H9 (cell line): ENCODE measurements around the gene ZNF260. TPM values are rescaled to one million over a fixed set of nuclear protein-coding genes. Genes with fewer than 3 reads are reported as not detected.
A peak's percentile ranks its signal among the peaks of the same experiment; 100 is the strongest.

Source experiments
- DNase-seq: peaks from one replicate; pipeline ENCODE4 v3.0.0-alpha.2; 2017
- H2AFZ ChIP-seq: one replicate; pipeline ENCODE4 v1.6.1; 2013; ENCODE audit warnings: mild to moderate bottlenecking, low read length, control low read depth, moderate library complexity
- H2AK5ac ChIP-seq: 2 replicates; pipeline ENCODE4 v1.6.1; 2013; ENCODE audit warnings: low read length, control low read depth, mixed read lengths; ENCODE audit not compliant: insufficient read length
- H2BK120ac ChIP-seq: one replicate; pipeline ENCODE4 v1.6.1; 2013; ENCODE audit warnings: low read depth, mild to moderate bottlenecking, low read length, control low read depth, inconsistent platforms; ENCODE audit not compliant: poor library complexity, severe bottlenecking
- H2BK12ac ChIP-seq: 2 replicates; pipeline ENCODE4 v1.6.1; 2013; ENCODE audit warnings: low read length, control low read depth, mixed read lengths, low read depth; ENCODE audit not compliant: insufficient read length
- H2BK15ac ChIP-seq: 2 replicates; pipeline ENCODE4 v1.6.1; 2013; ENCODE audit warnings: low read depth, low read length, control low read depth
- H2BK20ac ChIP-seq: one replicate; pipeline ENCODE4 v1.6.1; 2013; ENCODE audit warnings: low read depth, mild to moderate bottlenecking, low read length, control low read depth, inconsistent platforms; ENCODE audit not compliant: poor library complexity, severe bottlenecking
- H2BK5ac ChIP-seq: 2 replicates; pipeline ENCODE4 v1.6.1; 2013; ENCODE audit warnings: low read length, control low read depth, mixed read lengths; ENCODE audit not compliant: insufficient read length
- H3K14ac ChIP-seq: 2 replicates; pipeline ENCODE4 v1.6.1; 2013; ENCODE audit warnings: low read length, control low read depth; ENCODE audit not compliant: insufficient read depth
- H3K18ac ChIP-seq: 2 replicates; pipeline ENCODE4 v1.6.1; 2013; ENCODE audit warnings: low read depth, mild to moderate bottlenecking, mixed read lengths, low read length, control low read depth; ENCODE audit not compliant: insufficient read length
- H3K23ac ChIP-seq: 2 replicates; pipeline ENCODE4 v1.6.1; 2013; ENCODE audit warnings: low read length, control low read depth, mixed read lengths, low read depth; ENCODE audit not compliant: insufficient read length
- H3K23me2 ChIP-seq: 2 replicates; pipeline ENCODE4 v1.6.1; 2013; ENCODE audit warnings: low read depth, mild to moderate bottlenecking, mixed read lengths, low read length, control low read depth; ENCODE audit not compliant: insufficient read length, poor library complexity, severe bottlenecking
- H3K27ac ChIP-seq: 2 replicates; pipeline ENCODE4 v1.5.1; 2013; ENCODE audit warnings: low read length, control low read depth, mixed read lengths, low read depth; ENCODE audit not compliant: insufficient read length
- H3K27me3 ChIP-seq: 2 replicates; pipeline ENCODE4 v1.6.1; 2013; ENCODE audit warnings: low read length, control low read depth, inconsistent platforms; ENCODE audit not compliant: insufficient read depth
- H3K4ac ChIP-seq: 2 replicates; pipeline ENCODE4 v1.6.1; 2013; ENCODE audit warnings: low read depth, mild to moderate bottlenecking, control low read depth, inconsistent platforms, low read length, moderate library complexity
- H3K4me1 ChIP-seq: 2 replicates; pipeline ENCODE4 v1.6.1; 2013; ENCODE audit warnings: low read length, control low read depth, inconsistent platforms; ENCODE audit not compliant: insufficient read depth
- H3K4me2 ChIP-seq: 2 replicates; pipeline ENCODE4 v1.6.1; 2013; ENCODE audit warnings: low read length, control low read depth, mixed read lengths; ENCODE audit not compliant: insufficient read length, insufficient read depth
- H3K56ac ChIP-seq: 2 replicates; pipeline ENCODE4 v1.6.1; 2013; ENCODE audit warnings: low read depth, mild to moderate bottlenecking, mixed read lengths, low read length, control low read depth; ENCODE audit not compliant: insufficient read length
- H3K79me1 ChIP-seq: 2 replicates; pipeline ENCODE4 v1.6.1; 2013; ENCODE audit warnings: low read depth, mild to moderate bottlenecking, moderate library complexity, low read length, control low read depth, inconsistent platforms; ENCODE audit not compliant: insufficient read depth, poor library complexity, severe bottlenecking
- H3K79me2 ChIP-seq: 2 replicates; pipeline ENCODE4 v1.6.1; 2013; ENCODE audit warnings: low read length, control low read depth, inconsistent platforms; ENCODE audit not compliant: insufficient read depth
- H3K9ac ChIP-seq: 2 replicates; pipeline ENCODE4 v1.6.1; 2013; ENCODE audit warnings: low read length, control low read depth, mixed read lengths; ENCODE audit not compliant: insufficient read length; ENCODE audit errors: extremely low read depth
- H3K9me3 ChIP-seq: one replicate; pipeline ENCODE4 v1.6.1; 2013; ENCODE audit warnings: low read depth, low read length, inconsistent platforms; ENCODE audit not compliant: control insufficient read depth
- H3T11ph ChIP-seq: one replicate; pipeline ENCODE4 v1.6.1; 2013; ENCODE audit warnings: mild to moderate bottlenecking, low read length, control low read depth, inconsistent platforms
- H4K20me1 ChIP-seq: one replicate; pipeline ENCODE4 v1.6.1; 2013; ENCODE audit not compliant: control insufficient read depth, insufficient read length, insufficient read depth
- H4K5ac ChIP-seq: 2 replicates; pipeline ENCODE4 v1.6.1; 2013; ENCODE audit warnings: low read depth, mild to moderate bottlenecking, mixed read lengths, low read length, control low read depth; ENCODE audit not compliant: insufficient read length
- H4K8ac ChIP-seq: replicated peaks from 2 replicates; pipeline ENCODE4 v1.6.1; 2013; ENCODE audit warnings: low read length, control low read depth, mixed read lengths, low read depth; ENCODE audit not compliant: insufficient read length
- H4K91ac ChIP-seq: 2 replicates; pipeline ENCODE4 v1.6.1; 2013; ENCODE audit warnings: low read depth, mild to moderate bottlenecking, moderate library complexity, mixed read lengths, low read length, control low read depth; ENCODE audit not compliant: insufficient read length
- H3K27ac Mint-ChIP-seq, 3 experiments: 2 replicates in 2 of 3; 3 replicates in 1 of 3; pipeline ENCODE4 v1.8.0; 2020 to 2021; ENCODE audit warnings: mixed read lengths in 3 of 3, mild to moderate bottlenecking in 1 of 3, moderate library complexity in 1 of 3
- H3K27me3 Mint-ChIP-seq: 2 replicates; pipeline ENCODE4 v1.8.0; 2021; ENCODE audit warnings: low read depth, mild to moderate bottlenecking, moderate library complexity, mixed read lengths
- H3K36me3 Mint-ChIP-seq, 3 experiments: 2 replicates in 2 of 3; 3 replicates in 1 of 3; pipeline ENCODE4 v1.8.0; 2020 to 2021; ENCODE audit warnings: low read depth in 3 of 3, mixed read lengths in 3 of 3; ENCODE audit not compliant: insufficient read depth in 1 of 3
- H3K4me1 Mint-ChIP-seq, 2 experiments: 2 replicates each; pipeline ENCODE4 v1.8.0; 2020; ENCODE audit warnings: mixed read lengths in 2 of 2
- H3K4me3 Mint-ChIP-seq, 2 experiments: 2 replicates in 1 of 2; 3 replicates in 1 of 2; pipeline ENCODE4 v1.8.0; 2020 to 2021; ENCODE audit warnings: mild to moderate bottlenecking in 2 of 2, mixed read lengths in 2 of 2, moderate library complexity in 1 of 2
- H3K9me3 Mint-ChIP-seq, 2 experiments: 2 replicates in 1 of 2; 3 replicates in 1 of 2; pipeline ENCODE4 v1.8.0; 2020; ENCODE audit warnings: mild to moderate bottlenecking in 2 of 2, mixed read lengths in 2 of 2, moderate library complexity in 1 of 2
- whole genome bisulfite sequencing: extraction: QIAGEN DNeasy Blood & Tissue Kit; methylation state at CpG from one replicate; pipeline ENCODE4 v1.1.7; 2013; ENCODE audit warnings: missing lambda C conversion rate, low lambda C conversion rate, mixed read lengths; ENCODE audit not compliant: insufficient read length; ENCODE audit errors: extremely low coverage; 5-methylcytosine and 5-hydroxymethylcytosine counted together
- total RNA-seq: library from RNA; stranded (reverse); gene quantifications from 2 replicates; pipeline ENCODE4 v1.2.1, GENCODE V29; 2021
- TF ChIP-seq, protein P1 (sequence below): fragments of 200-600 bp; sonication (generic); conservative IDR thresholded peaks from 3 replicates; pipeline ENCODE4 v1.8.0; 2021; ENCODE audit warnings: antibody characterized with exemption, mild to moderate bottlenecking

ZNF260 gene
- total RNA-seq, 1 experiment from 2014 or later: 22.5 TPM

DNA sequence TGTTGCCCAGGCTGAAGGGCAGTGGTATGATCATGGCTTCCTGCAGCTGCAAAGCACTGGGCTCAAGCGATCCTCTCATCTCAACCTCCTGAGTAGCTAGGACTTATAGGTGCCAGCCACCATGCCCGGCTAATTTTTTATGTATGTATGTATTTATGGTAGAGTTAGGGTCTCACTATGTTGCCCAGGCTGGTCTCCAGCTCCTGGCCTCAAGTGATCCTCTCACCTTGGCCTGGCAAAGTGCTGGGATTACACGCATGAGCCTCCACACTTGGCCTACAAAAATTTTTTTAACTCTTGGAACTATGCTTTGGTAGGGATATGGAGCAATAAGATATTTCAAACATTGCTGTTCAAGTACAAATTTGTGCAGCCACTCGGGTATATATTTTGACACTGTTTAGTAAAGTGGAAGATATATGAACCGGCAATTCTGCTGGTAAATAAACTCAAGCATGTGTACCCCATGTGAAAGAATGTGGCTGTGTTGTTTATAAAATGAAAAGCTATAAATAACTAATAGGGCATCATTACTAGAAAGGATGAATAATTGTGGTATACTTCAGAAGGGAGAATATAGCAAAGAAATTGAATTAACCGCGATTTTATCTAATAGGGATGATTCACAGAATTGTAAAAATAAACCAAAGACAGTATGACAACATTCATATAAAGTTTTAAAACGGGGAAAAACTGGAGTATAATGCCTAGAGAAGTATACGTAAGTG, 39.8 kb downstream of the ZNF260 start:
- TF ChIP-seq, protein P1, sequence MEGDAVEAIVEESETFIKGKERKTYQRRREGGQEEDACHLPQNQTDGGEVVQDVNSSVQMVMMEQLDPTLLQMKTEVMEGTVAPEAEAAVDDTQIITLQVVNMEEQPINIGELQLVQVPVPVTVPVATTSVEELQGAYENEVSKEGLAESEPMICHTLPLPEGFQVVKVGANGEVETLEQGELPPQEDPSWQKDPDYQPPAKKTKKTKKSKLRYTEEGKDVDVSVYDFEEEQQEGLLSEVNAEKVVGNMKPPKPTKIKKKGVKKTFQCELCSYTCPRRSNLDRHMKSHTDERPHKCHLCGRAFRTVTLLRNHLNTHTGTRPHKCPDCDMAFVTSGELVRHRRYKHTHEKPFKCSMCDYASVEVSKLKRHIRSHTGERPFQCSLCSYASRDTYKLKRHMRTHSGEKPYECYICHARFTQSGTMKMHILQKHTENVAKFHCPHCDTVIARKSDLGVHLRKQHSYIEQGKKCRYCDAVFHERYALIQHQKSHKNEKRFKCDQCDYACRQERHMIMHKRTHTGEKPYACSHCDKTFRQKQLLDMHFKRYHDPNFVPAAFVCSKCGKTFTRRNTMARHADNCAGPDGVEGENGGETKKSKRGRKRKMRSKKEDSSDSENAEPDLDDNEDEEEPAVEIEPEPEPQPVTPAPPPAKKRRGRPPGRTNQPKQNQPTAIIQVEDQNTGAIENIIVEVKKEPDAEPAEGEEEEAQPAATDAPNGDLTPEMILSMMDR: no peak
- H2AK5ac ChIP-seq: no peak overlapping the region
- H4K8ac ChIP-seq: no peak overlapping the region
- H3K14ac ChIP-seq: no peak overlapping the region
- peak overlapping the region; percentile 65 for H3K4me2 ChIP-seq
- H4K20me1 ChIP-seq: no peaks in the 10 kb centered on the region
- no peak overlapping the region for H3T11ph ChIP-seq
- no peak overlapping the region for H3K27ac ChIP-seq
- no peak overlapping the region for H3K23ac ChIP-seq
- Mint-ChIP-seq H3K27ac (peak overlapping the region in 2 of 3 experiments; percentile 100; a peak in 3 of 7 replicates), H3K9me3 (peaks cover 28 to 31% of the 10 kb centered on the region in 2 experiments), H3K27me3 (no peaks in the 10 kb centered on the region), H3K4me3 (peak overlapping the region; percentile 97 to 99), H3K36me3 (peaks cover 23 to 39% (median 37%) of the 10 kb centered on the region in 3 experiments), H3K4me1 (peaks cover 19 to 20% of the 10 kb centered on the region in 2 experiments)
- no peak overlapping the region for H2BK20ac ChIP-seq
- H3K4me1 ChIP-seq: peaks cover 2% of the 10 kb centered on the region; the same call in 1 of the 2 replicates
- no peaks in the 10 kb centered on the region for H3K9me3 ChIP-seq
- no peak overlapping the region for H3K4ac ChIP-seq
- DNase-seq: no peak
- H4K5ac ChIP-seq: no peak overlapping the region
- H2BK15ac ChIP-seq: no peak overlapping the region
- no peak overlapping the region for H2BK5ac ChIP-seq
- no peak overlapping the region for H4K91ac ChIP-seq
- peaks cover 9% of the 10 kb centered on the region for H3K23me2 ChIP-seq
- no peak overlapping the region for H3K18ac ChIP-seq
- peak overlapping the region; percentile 77 for H3K9ac ChIP-seq
- no peak overlapping the region for H2BK120ac ChIP-seq
- H3K79me1 ChIP-seq: no peaks in the 10 kb centered on the region
- no CpG with 5 or more reads among the region's 9 CpGs for WGBS
- no peaks in the 10 kb centered on the region; the same call in 1 of the 2 replicates for H3K79me2 ChIP-seq
- H3K56ac ChIP-seq: no peak overlapping the region
- no peak overlapping the region for H2BK12ac ChIP-seq
- no peaks in the 10 kb centered on the region for H3K27me3 ChIP-seq
- no peak overlapping the region for H2AFZ ChIP-seq
